Gastroesophageal sphincter (tissue), 4 donors: ENCODE data around the gene GPR78. TPM values are rescaled to one million over a fixed set of nuclear protein-coding genes. Genes with fewer than 3 reads are reported as not detected.

Experiments used
- ATAC-seq: fragments of 150-250 bp; one replicate; pipeline ENCODE4 v1.9.1; 2016; ENCODE audit warnings: mild to moderate bottlenecking, moderate library complexity
- H3K27ac ChIP-seq, 4 donors: fragments of 200-600 bp; sonication (generic) in 3 of 4; 1 replicate in 3 of 4; 2 replicates in 1 of 4; pipeline ENCODE4 v1.5.1; 2016 to 2019
- H3K27me3 ChIP-seq: fragments of 200-600 bp; sonication (generic); one replicate; pipeline ENCODE4 v1.5.1; 2019
- H3K36me3 ChIP-seq, 2 donors: fragments of 200-600 bp; sonication (generic); one replicate each; pipeline ENCODE4 v1.5.1; 2019; ENCODE audit warnings: control low read depth in 1 of 2
- H3K4me1 ChIP-seq, 3 donors: fragments of 200-600 bp; sonication (generic); 1 replicate in 2 of 3; 2 replicates in 1 of 3; pipeline ENCODE4 v1.5.1; 2016 to 2019; ENCODE audit warnings: control low read depth in 2 of 3
- H3K4me3 ChIP-seq, 2 donors: fragments of 200-600 bp; sonication (generic); one replicate each; pipeline ENCODE4 v1.5.1; 2019; ENCODE audit warnings: mild to moderate bottlenecking in 1 of 2, moderate library complexity in 1 of 2
- H3K9me3 ChIP-seq, 3 donors: fragments of 200-600 bp; sonication (generic); one replicate each; pipeline ENCODE4 v1.5.1; 2017 to 2019; ENCODE audit warnings: control low read depth in 2 of 3
- EP300 ChIP-seq: sonication (generic); formaldehyde crosslinking; IDR thresholded peaks from one replicate; pipeline ENCODE4 v1.6.1; 2017; ENCODE audit warnings: antibody characterized with exemption, mild to moderate bottlenecking
- POLR2A ChIP-seq, 2 donors: fragments of 450-650 bp; IDR thresholded peaks; one replicate each; pipeline ENCODE4 v1.6.1; 2017; ENCODE audit warnings: antibody characterized with exemption in 2 of 2, mild to moderate bottlenecking in 2 of 2, moderate library complexity in 1 of 2
- POLR2AphosphoS5 ChIP-seq: sonication (generic); formaldehyde crosslinking; IDR thresholded peaks from one replicate; pipeline ENCODE4 v1.6.1; 2017; ENCODE audit warnings: antibody characterized with exemption
- WGBS, 2 donors: methylation state at CpG; one replicate each; pipeline ENCODE4 v1.1.5; 2018; ENCODE audit warnings: low coverage in 1 of 2; 5-methylcytosine and 5-hydroxymethylcytosine counted together
- total RNA-seq, 4 donors: library from RNA; depleted of rRNA; stranded (reverse); fragments of >200 nt; gene quantifications; one replicate each; pipeline ENCODE4 v1.1.0, GENCODE V29; 2016
- TF ChIP-seq, protein P1 (sequence below), 4 experiments: fragments of 200-600 bp in 2 of 4; fragments of 450-650 bp in 2 of 4; sonication (generic) in 1 of 4; IDR thresholded peaks; one replicate each; pipeline ENCODE4 v1.5.1; 2017 to 2019; ENCODE audit warnings: antibody characterized with exemption in 4 of 4, mild to moderate bottlenecking in 2 of 4, moderate library complexity in 2 of 4

GPR78 gene
- total RNA-seq, 4 donors from 2014 or later = not detected

DNA sequence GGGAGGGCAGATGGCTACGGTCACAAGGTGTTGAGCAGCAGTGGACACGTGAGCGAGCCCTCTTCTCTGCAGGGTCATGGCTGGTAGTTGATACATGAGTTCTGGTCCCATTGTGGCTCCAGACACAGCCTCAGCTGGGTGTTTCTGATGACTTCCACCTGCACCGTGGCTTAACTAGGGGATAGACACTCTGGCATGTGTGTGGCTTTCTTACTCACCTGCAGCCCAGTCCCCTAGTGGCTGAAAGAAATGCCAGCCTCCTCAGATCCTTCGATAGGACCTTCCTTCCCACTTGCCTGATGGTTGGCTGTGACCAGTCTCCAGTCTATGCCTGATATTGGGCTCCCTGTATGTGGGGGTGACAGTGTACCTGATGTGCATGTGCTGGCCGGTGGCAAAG, 5.0 kb downstream of the GPR78 start:
- WGBS, 2 donors = 40% methylated on average over 1 of the region's 6 CpGs; no CpG with 5 or more reads in 1 of the 2 donors
- no peak for ATAC-seq
- H3K27ac ChIP-seq = no peak overlapping the region

DNA sequence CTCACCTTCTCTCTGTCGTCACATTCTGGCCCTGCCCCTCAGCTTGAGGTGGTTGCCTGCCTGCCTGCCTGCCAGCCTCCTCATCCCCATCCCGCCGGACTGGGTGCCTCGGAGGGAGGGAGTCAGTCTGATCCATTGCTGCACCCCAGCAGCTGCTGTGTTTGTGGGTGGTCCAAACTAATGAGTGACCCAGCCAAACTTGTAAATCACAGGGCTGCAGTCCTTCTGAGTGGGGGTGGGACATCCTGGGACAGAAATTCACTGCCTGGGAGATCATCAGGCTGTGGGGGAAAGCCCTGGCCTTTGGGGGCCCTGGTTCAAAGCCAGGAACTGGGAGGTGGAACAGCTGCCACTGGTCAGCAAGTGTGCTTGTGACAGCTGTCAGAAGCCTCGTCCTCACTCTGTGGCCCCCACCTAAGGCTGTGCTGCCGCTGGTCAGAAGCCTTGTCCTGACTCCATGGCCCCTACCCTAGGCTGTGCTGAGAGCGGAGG, 5.6 kb downstream of the GPR78 start:
- H3K4me3 ChIP-seq = no peak overlapping the region
- peaks cover 96% of the 10 kb centered on the region for H3K27me3 ChIP-seq
- H3K27ac ChIP-seq = no peak overlapping the region
- 7% methylated on average over 6 of the region's 7 CpGs; no CpG with 5 or more reads in 1 of the 2 donors for WGBS, 2 donors
- ATAC-seq = no peak
- no peaks in the 10 kb centered on the region for H3K4me1 ChIP-seq
- H3K36me3 ChIP-seq = no peaks in the 10 kb centered on the region
- no peaks in the 10 kb centered on the region for H3K9me3 ChIP-seq
- TF ChIP-seq, protein P1, sequence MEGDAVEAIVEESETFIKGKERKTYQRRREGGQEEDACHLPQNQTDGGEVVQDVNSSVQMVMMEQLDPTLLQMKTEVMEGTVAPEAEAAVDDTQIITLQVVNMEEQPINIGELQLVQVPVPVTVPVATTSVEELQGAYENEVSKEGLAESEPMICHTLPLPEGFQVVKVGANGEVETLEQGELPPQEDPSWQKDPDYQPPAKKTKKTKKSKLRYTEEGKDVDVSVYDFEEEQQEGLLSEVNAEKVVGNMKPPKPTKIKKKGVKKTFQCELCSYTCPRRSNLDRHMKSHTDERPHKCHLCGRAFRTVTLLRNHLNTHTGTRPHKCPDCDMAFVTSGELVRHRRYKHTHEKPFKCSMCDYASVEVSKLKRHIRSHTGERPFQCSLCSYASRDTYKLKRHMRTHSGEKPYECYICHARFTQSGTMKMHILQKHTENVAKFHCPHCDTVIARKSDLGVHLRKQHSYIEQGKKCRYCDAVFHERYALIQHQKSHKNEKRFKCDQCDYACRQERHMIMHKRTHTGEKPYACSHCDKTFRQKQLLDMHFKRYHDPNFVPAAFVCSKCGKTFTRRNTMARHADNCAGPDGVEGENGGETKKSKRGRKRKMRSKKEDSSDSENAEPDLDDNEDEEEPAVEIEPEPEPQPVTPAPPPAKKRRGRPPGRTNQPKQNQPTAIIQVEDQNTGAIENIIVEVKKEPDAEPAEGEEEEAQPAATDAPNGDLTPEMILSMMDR (IDR thresholded peaks at IDR 0.05) = no peak
- TF ChIP-seq POLR2AphosphoS5 (no peak), POLR2A (IDR thresholded peaks at IDR 0.05) (no peak)

More for the DNA sequence above, 5.0 kb downstream of the GPR78 start:
- Histone ChIP-seq H3K27me3 (peaks cover 96% of the 10 kb centered on the region), H3K4me1 (no peaks in the 10 kb centered on the region), H3K36me3 (no peaks in the 10 kb centered on the region), H3K4me3 (no peak overlapping the region), H3K9me3 (no peaks in the 10 kb centered on the region)
- TF ChIP-seq POLR2A (IDR thresholded peaks at IDR 0.05) = no peak
- TF ChIP-seq, protein P1 (IDR thresholded peaks at IDR 0.05) = no peak
- TF ChIP-seq POLR2AphosphoS5 = no peak
- TF ChIP-seq EP300 = no peak

DNA sequence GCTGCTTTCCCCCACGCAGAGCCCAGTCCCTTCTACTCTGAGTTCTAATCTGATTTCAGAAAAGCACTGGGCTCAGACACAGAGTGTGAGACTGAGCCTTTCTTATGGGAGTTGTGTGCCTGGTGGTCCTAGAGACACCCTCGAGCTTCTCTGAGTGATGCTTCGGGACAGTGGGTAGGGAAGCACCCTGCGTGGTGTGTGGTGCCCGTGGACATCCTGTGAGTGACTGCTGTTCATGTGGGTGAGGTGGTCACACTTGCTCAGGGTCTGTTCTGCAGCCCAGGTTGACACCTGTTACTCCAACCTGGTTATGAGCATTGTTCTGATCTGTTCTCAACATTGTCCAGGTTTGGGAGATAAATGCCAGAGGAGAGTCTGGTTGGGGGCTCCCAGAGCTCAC, 6.1 kb downstream of the GPR78 start:
- Histone ChIP-seq H3K27me3 (peaks cover 96% of the 10 kb centered on the region), H3K27ac (no peak overlapping the region), H3K9me3 (no peaks in the 10 kb centered on the region), H3K4me3 (no peak overlapping the region), H3K4me1 (no peaks in the 10 kb centered on the region), H3K36me3 (no peaks in the 10 kb centered on the region)
- no peak for ATAC-seq
- WGBS, 2 donors = 40% methylated on average over 2 of the region's 5 CpGs; no CpG with 5 or more reads in 1 of the 2 donors
- no peak for TF ChIP-seq POLR2A (IDR thresholded peaks at IDR 0.05)
- TF ChIP-seq, protein P1 (IDR thresholded peaks at IDR 0.05) = no peak
- TF ChIP-seq POLR2AphosphoS5 = no peak
- no peak for TF ChIP-seq EP300

DNA sequence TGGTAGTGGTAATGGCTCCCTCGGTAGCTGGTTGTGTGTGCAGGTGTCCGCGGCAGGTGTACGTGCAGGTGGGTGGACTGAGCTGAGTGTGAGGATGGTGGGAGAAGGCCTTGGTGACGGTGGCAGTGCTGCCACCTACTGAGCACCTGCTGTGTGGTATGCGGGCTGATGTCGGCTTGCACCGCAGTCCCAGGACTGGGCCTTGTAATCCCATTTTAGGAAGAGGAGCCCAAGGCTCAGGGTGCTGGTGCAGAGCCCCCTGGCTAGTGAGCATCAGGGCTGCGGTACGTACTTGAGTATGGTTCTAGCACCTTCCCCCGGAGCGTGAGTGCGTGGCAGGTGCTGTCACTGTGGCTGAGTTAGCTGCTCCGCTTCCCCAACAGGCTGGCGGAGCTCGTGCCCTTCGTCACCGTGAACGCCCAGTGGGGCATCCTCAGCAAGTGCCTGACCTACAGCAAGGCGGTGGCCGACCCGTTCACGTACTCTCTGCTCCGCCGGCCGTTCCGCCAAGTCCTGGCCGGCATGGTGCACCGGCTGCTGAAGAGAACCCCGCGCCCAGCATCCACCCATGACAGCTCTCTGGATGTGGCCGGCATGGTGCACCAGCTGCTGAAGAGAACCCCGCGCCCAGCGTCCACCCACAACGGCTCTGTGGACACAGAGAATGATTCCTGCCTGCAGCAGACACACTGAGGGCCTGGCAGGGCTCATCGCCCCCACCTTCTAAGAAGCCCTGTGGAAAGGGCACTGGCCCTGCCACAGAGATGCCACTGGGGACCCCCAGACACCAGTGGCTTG, 6.7 kb downstream of the GPR78 start:
- no peak overlapping the region for H3K4me3 ChIP-seq
- WGBS, 2 donors = 75 to 83% methylated on average over 3 to 4 of the region's 37 CpGs
- H3K9me3 ChIP-seq = no peaks in the 10 kb centered on the region
- H3K27ac ChIP-seq = no peak overlapping the region
- TF ChIP-seq POLR2AphosphoS5 (no peak), EP300 (no peak), POLR2A (IDR thresholded peaks at IDR 0.05) (no peak)
- TF ChIP-seq, protein P1 (IDR thresholded peaks at IDR 0.05) = no peak
- H3K27me3 ChIP-seq = peaks cover 96% of the 10 kb centered on the region
- no peaks in the 10 kb centered on the region for H3K4me1 ChIP-seq
- ATAC-seq = no peak
- H3K36me3 ChIP-seq = no peaks in the 10 kb centered on the region
